Measurements from ENCODE around the gene PIGS.
A peak's percentile ranks its signal among the peaks of the same experiment; 100 is the strongest.

The PIGS gene
- long read RNA-seq, transcript PIGS-203 (11 exons, 2,815 nt), result minor isoform, 39 of 508 reads
- long read RNA-seq, transcript PIGS-202 (12 exons, 2,877 nt), result major isoform, 379 of 508 reads
- long read RNA-seq, partial matches to known transcripts, result 54 of 508 reads
- long read RNA-seq, other reads (novel, unspliced or antisense), result 27 of 508 reads

DNA sequence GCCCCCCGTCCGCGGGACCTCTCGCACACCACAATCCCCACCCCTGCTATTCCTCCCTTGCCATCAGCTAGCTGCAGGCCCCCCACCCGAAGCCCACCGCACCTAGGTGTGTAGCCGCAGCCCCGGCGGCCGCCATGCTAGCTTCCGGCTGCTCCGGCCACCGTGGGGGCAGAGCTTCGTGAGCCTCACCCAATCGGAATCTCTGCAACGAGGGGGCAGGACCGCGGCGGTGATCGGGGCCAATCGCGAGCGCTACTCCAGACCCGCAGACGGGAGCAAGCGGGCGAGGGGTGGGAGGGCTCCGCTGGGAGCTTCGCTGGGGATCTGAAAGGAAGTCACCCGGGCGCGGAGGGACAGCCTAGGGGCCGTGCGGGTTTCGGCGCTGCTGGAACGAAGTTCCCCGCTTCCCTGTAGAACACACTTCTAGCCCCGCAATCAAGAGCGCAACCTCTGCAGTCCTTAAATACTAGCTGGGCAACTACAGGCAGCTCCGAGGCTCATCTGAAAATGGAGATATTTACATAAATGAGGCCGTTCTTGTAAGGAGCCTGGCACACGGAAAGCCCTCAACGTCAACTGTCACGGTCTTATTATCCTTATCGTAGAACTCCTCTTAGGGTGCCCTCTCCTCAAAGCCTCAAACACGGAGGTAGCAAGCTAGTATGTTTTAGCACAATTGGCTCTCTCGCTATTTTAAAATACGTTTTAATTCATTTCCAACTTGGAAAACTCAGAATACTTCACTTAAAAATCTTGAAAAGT is at the start of gene PIGS:
PIGS (minus strand) TSS at position 164 of the 762 bp plus-strand sequence; CDS start at position 136, 28 bp downstream.
- peak within 1 kb of the TSS; percentile 85 for H3K27ac ChIP-seq (replicated peaks)
- peak within 1 kb of the TSS; percentile 97 for H3K4me3 ChIP-seq (replicated peaks; ENCODE audit: insufficient read depth, low read length)
- TF ChIP-seq POLR2AphosphoS5 (IDR thresholded peaks at IDR 0.05; ENCODE audit: low read depth) (peak; percentile 63), GABPA (IDR thresholded peaks at IDR 0.05; ENCODE audit: low read depth) (peak; percentile 84), SPI1 (IDR thresholded peaks at IDR 0.05; ENCODE audit: borderline replicate concordance, low read depth) (peak; percentile 63; the same call in 1 of the 2 replicates)
- TF ChIP-seq, protein P1, sequence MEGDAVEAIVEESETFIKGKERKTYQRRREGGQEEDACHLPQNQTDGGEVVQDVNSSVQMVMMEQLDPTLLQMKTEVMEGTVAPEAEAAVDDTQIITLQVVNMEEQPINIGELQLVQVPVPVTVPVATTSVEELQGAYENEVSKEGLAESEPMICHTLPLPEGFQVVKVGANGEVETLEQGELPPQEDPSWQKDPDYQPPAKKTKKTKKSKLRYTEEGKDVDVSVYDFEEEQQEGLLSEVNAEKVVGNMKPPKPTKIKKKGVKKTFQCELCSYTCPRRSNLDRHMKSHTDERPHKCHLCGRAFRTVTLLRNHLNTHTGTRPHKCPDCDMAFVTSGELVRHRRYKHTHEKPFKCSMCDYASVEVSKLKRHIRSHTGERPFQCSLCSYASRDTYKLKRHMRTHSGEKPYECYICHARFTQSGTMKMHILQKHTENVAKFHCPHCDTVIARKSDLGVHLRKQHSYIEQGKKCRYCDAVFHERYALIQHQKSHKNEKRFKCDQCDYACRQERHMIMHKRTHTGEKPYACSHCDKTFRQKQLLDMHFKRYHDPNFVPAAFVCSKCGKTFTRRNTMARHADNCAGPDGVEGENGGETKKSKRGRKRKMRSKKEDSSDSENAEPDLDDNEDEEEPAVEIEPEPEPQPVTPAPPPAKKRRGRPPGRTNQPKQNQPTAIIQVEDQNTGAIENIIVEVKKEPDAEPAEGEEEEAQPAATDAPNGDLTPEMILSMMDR (IDR thresholded peaks at IDR 0.05; ENCODE audit: insufficient read depth, low read length), result no peak
- TF ChIP-seq, protein P2, sequence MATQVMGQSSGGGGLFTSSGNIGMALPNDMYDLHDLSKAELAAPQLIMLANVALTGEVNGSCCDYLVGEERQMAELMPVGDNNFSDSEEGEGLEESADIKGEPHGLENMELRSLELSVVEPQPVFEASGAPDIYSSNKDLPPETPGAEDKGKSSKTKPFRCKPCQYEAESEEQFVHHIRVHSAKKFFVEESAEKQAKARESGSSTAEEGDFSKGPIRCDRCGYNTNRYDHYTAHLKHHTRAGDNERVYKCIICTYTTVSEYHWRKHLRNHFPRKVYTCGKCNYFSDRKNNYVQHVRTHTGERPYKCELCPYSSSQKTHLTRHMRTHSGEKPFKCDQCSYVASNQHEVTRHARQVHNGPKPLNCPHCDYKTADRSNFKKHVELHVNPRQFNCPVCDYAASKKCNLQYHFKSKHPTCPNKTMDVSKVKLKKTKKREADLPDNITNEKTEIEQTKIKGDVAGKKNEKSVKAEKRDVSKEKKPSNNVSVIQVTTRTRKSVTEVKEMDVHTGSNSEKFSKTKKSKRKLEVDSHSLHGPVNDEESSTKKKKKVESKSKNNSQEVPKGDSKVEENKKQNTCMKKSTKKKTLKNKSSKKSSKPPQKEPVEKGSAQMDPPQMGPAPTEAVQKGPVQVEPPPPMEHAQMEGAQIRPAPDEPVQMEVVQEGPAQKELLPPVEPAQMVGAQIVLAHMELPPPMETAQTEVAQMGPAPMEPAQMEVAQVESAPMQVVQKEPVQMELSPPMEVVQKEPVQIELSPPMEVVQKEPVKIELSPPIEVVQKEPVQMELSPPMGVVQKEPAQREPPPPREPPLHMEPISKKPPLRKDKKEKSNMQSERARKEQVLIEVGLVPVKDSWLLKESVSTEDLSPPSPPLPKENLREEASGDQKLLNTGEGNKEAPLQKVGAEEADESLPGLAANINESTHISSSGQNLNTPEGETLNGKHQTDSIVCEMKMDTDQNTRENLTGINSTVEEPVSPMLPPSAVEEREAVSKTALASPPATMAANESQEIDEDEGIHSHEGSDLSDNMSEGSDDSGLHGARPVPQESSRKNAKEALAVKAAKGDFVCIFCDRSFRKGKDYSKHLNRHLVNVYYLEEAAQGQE (IDR thresholded peaks at IDR 0.05; ENCODE audit: insufficient replicate concordance, low read depth), result no peak

DNA sequence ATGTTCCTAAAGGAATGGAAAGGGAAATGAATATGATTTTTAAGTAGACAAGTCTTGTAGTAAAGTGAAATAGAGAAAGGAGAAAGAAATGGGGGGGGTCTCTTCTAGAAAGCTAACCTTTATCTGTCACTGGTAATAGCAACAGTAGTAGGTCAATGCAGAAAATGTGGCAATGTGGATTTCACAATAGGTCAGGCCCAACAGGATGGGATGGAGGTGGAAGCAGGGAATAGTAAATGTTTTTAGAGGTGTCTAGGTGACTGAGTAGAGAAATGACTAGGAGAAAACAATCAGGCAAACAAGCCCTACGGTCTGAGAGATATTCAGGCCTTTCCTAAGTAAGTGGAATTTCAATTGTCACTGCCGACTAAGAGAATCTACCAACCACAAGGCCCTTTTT is 48.7 kb upstream of the PIGS start:
- Histone ChIP-seq H3K27me3 (ENCODE audit: insufficient read depth, poor library complexity, severe bottlenecking) (no peaks in the 10 kb centered on the region), H3K27ac (replicated peaks) (no peak overlapping the region), H3K4me3 (replicated peaks; ENCODE audit: insufficient read depth, low read length) (no peak overlapping the region)
- no peak for DNase-seq (ENCODE audit: low read depth in 1 of 2, low spot score in 1 of 2)
- TF ChIP-seq, protein P2 (IDR thresholded peaks at IDR 0.05; ENCODE audit: insufficient replicate concordance, low read depth), result no peak
- TF ChIP-seq SPI1 (IDR thresholded peaks at IDR 0.05; ENCODE audit: borderline replicate concordance, low read depth) (no peak), GABPA (IDR thresholded peaks at IDR 0.05; ENCODE audit: low read depth) (no peak), POLR2AphosphoS5 (IDR thresholded peaks at IDR 0.05; ENCODE audit: low read depth) (no peak)
- TF ChIP-seq, protein P1 (IDR thresholded peaks at IDR 0.05; ENCODE audit: insufficient read depth, low read length), result no peak

More for the DNA sequence above, at the start of gene PIGS:
- H3K27me3 ChIP-seq (ENCODE audit: insufficient read depth, poor library complexity, severe bottlenecking), result no peaks in the 10 kb centered on the region
- peak; percentile 90 to 98 for DNase-seq (ENCODE audit: low read depth in 1 of 2, low spot score in 1 of 2)

DNA sequence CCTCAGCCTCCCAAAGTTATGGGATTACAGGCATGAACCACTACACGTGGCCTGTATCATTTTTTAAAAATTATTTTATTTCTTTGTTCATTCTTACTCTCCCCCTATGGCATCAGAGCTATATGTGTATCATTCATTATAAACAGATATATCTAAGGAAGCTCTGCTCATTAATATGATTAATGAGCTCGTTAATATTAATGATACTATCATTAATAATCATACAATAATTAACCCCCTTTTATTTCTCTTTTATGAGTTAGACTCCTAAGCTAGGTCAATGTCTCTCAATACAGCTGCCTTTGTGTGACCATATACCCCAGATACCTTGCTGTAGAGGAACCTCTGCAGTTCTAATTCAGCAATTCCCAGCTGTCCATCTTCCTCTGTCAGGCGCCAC is 47.1 kb upstream of the PIGS start:
- no peak for DNase-seq (ENCODE audit: low read depth in 1 of 2, low spot score in 1 of 2)
- Histone ChIP-seq H3K27ac (replicated peaks) (no peak overlapping the region), H3K4me3 (replicated peaks; ENCODE audit: insufficient read depth, low read length) (no peak overlapping the region), H3K27me3 (ENCODE audit: insufficient read depth, poor library complexity, severe bottlenecking) (no peaks in the 10 kb centered on the region)
- TF ChIP-seq, protein P1 (IDR thresholded peaks at IDR 0.05; ENCODE audit: insufficient read depth, low read length), result no peak
- TF ChIP-seq POLR2AphosphoS5 (IDR thresholded peaks at IDR 0.05; ENCODE audit: low read depth) (no peak), GABPA (IDR thresholded peaks at IDR 0.05; ENCODE audit: low read depth) (no peak), SPI1 (IDR thresholded peaks at IDR 0.05; ENCODE audit: borderline replicate concordance, low read depth) (no peak)
- TF ChIP-seq, protein P2 (IDR thresholded peaks at IDR 0.05; ENCODE audit: insufficient replicate concordance, low read depth), result no peak
